Ovary (tissue), 9 donors: ENCODE data around the gene AFAP1. TPM values are rescaled to one million over a fixed set of nuclear protein-coding genes. Genes with fewer than 3 reads are reported as not detected.

Source experiments
- DNase-seq, 5 donors: peaks; one replicate each; pipeline ENCODE4 v3.0.0-alpha.2; 2019 to 2020
- H3K27ac ChIP-seq, 2 donors: fragments of 200-600 bp; one replicate each; pipeline versions ENCODE4 v1.5.1 to v1.8.0; 2019 to 2022
- H3K27me3 ChIP-seq: fragments of 200-600 bp; one replicate; pipeline ENCODE4 v1.8.0; 2022
- H3K36me3 ChIP-seq: fragments of 200-600 bp; sonication (generic); one replicate; pipeline ENCODE4 v1.5.1; 2019
- H3K4me1 ChIP-seq: one replicate; pipeline ENCODE4 v1.8.1; 2013; ENCODE audit warnings: mild to moderate bottlenecking, moderate library complexity; ENCODE audit not compliant: insufficient read depth
- H3K4me3 ChIP-seq: fragments of 200-600 bp; sonication (generic); one replicate; pipeline ENCODE4 v1.5.1; 2017
- H3K9me3 ChIP-seq, 2 donors: fragments of 200-600 bp in 1 of 2; sonication (generic) in 1 of 2; one replicate each; pipeline versions ENCODE4 v1.5.1 to v1.8.1; 2013 to 2019; ENCODE audit warnings: mild to moderate bottlenecking in 1 of 2, moderate library complexity in 1 of 2
- EP300 ChIP-seq: sonication (generic); formaldehyde crosslinking; IDR thresholded peaks from one replicate; pipeline ENCODE4 v1.6.1; 2017; ENCODE audit warnings: antibody characterized with exemption
- POLR2A ChIP-seq: fragments of 450-650 bp; IDR thresholded peaks from one replicate; pipeline ENCODE4 v1.6.1; 2017; ENCODE audit warnings: antibody characterized with exemption, mild to moderate bottlenecking, moderate library complexity
- WGBS, 3 donors: extraction: QIAGEN DNeasy Blood & Tissue Kit in 1 of 3; methylation state at CpG; one replicate each; pipeline versions ENCODE4 v1.1.5 to v1.1.7; 2013 to 2017; 5-methylcytosine and 5-hydroxymethylcytosine counted together
- intact Hi-C, 4 donors: fragments of 100-400 bp; cut with DNase I; formaldehyde crosslinking; loops; one replicate each; pipeline versions ENCODE4 v1.11.0 to v1.15.1; 2022 to 2023
- polyA plus RNA-seq, 2 donors: library from polyadenylated mRNA; stranded (reverse); fragments of 200-250 nt in 1 of 2; fragments of 350-450 nt in 1 of 2; fragmentation: Illumina TruSeq in 1 of 2; extraction: RNeasy Lipid Tissue Mini Kit (QIAGEN cat#74804) in 1 of 2; gene quantifications; one replicate each; pipeline ENCODE4 v1.2.3, GENCODE V29; 2013 to 2014
- total RNA-seq, 7 donors: library from RNA; depleted of rRNA in 2 of 7; stranded (reverse); fragments of >200 nt in 2 of 7; fragmentation: NEBNext Ultra II Directional in 3 of 7; extraction: Animal tissue kit (Norgen Biotek cat#: 25700) in 3 of 7; gene quantifications; one replicate each; pipeline versions ENCODE4 v1.1.0 to v1.2.4, GENCODE V29; 2016 to 2023
- TF ChIP-seq, protein P1 (sequence below), 3 donors: fragments of 450-650 bp in 2 of 3; fragments of 200-600 bp in 1 of 3; IDR thresholded peaks; one replicate each; pipeline versions ENCODE4 v1.5.1 to v1.8.0; 2016 to 2022; ENCODE audit warnings: antibody characterized with exemption in 3 of 3, mild to moderate bottlenecking in 1 of 3
- donor health status: DM: no; HTN: no; CAD: no; lungs with moderate emphysema.
- donor health status: DM: no; HTN: no; CAD: no.
- donor health status: Bipolar disorder and iron deficiency.
- donor health status: DM: yes; HTN: yes; CAD: no.
- donor health status: DM: no; HTN: no; CAD: no.
- donor health status: DM: yes; HTN: yes; CAD: no.

The AFAP1 gene
- total and polyA plus RNA-seq, 9 donors: 8.6 to 42.3 (median 23.0) TPM

DNA sequence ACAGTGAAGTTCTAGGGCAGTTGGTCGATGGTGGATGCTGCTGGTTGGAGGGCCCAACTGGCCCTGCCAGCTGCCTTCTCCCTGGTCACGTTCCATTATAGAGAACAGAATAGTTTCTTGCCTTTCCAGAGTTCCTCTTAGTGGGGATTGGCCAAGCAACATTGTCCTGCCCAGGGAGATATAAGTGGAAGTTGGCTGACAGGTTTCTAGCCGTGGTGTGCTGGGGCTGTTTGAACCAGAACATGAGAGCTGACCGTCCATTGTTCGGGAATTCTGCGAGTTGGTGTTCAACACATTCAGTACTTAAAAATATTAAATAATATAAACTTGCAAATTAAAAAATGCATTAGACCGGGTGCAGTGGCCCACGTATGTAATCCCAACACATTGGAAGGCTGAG is 3.5 kb upstream of the AFAP1 start:
- Histone ChIP-seq H3K27ac (no peak overlapping the region), H3K9me3 (no peaks in the 10 kb centered on the region), H3K36me3 (no peaks in the 10 kb centered on the region), H3K4me1 (no peaks in the 10 kb centered on the region), H3K27me3 (no peaks in the 10 kb centered on the region), H3K4me3 (no peak overlapping the region)
- no peak for DNase-seq
- intact Hi-C loops: no loop called here
- 93 to 95% (median 95%) methylated on average over 8 of the region's 8 CpGs for WGBS, 3 donors
- TF ChIP-seq EP300 (no peak), POLR2A (no peak)
- TF ChIP-seq, protein P1, sequence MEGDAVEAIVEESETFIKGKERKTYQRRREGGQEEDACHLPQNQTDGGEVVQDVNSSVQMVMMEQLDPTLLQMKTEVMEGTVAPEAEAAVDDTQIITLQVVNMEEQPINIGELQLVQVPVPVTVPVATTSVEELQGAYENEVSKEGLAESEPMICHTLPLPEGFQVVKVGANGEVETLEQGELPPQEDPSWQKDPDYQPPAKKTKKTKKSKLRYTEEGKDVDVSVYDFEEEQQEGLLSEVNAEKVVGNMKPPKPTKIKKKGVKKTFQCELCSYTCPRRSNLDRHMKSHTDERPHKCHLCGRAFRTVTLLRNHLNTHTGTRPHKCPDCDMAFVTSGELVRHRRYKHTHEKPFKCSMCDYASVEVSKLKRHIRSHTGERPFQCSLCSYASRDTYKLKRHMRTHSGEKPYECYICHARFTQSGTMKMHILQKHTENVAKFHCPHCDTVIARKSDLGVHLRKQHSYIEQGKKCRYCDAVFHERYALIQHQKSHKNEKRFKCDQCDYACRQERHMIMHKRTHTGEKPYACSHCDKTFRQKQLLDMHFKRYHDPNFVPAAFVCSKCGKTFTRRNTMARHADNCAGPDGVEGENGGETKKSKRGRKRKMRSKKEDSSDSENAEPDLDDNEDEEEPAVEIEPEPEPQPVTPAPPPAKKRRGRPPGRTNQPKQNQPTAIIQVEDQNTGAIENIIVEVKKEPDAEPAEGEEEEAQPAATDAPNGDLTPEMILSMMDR (IDR thresholded peaks at IDR 0.05): no peak

DNA sequence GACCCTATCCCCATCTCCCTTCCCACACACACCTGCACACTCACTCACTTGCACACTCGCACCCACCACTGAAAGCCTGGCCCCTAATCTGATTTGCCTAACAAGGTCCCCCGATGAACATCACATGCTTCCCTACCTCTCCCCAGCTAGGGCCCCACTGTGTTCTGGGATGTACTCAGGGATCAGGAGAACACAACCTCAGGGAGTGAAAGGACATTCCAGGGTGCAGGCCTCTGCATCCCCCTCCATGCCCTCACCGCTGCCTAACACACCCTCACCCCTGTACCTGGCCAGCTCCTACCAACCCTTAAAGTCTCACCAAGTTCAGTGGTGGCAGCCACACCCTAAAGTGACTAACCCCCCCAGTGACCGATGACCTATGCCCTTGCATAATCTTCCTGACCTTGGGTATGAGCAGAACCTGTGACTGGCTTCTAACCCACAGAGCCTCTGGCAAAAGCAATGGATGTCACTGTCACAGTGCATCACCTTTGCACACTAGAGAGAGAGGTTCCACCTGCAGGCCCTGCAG is 2.4 kb upstream of the AFAP1 start:
- H3K4me3 ChIP-seq: no peak overlapping the region
- no peaks in the 10 kb centered on the region for H3K9me3 ChIP-seq
- H3K27me3 ChIP-seq: no peaks in the 10 kb centered on the region
- DNase-seq: peak in 1 of 5 donors; percentile 26
- H3K36me3 ChIP-seq: no peaks in the 10 kb centered on the region
- H3K27ac ChIP-seq: no peak overlapping the region
- TF ChIP-seq POLR2A (no peak), EP300 (no peak)
- TF ChIP-seq, protein P1 (IDR thresholded peaks at IDR 0.05): no peak
- intact Hi-C loops: no loop called here
- WGBS, 3 donors: 94 to 95% (median 95%) methylated on average over 4 of the region's 4 CpGs
- H3K4me1 ChIP-seq: no peaks in the 10 kb centered on the region

DNA sequence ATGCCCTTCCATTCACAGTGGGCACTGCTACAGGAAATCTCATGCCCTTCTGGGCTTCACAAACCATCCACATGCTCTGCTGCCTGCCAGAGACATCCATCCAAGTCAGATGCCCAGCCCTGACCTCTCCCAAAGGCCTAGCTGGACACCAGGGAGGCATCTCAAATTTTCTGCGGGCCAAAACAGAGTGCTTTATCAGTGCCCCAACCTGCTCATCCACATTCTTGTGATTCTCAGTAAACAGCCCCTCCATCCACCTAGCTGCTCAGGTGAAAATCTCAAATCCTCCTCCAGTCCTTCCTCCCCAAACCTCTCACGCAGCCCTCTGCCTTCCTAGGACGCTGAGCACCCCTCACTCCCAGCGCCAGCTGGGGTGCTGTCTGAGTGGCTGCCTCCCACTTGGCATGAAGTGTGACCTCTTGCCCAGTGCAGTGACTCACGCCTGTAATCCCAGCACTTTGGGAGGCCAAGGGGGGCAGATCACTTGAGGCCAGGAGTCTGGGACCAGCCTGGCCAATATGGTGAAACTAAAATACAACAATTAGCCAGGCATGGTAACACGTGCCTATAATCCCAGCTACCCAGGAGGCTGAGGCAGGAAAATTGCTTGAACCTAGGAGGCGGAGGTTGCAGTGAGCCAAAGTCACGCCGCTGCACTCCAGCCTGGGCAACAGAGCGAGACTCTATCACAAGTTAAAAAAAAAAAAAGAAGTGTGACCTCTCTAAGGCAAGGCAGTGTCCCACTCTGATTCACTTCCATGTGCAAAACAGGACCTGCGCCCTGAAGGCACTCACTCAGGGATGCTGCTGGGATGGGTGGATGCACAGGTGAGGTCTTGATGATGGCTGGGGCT is 1.7 kb upstream of the AFAP1 start:
- H3K27ac ChIP-seq: no peak overlapping the region
- peak in 1 of 5 donors; percentile 38 for DNase-seq

DNA sequence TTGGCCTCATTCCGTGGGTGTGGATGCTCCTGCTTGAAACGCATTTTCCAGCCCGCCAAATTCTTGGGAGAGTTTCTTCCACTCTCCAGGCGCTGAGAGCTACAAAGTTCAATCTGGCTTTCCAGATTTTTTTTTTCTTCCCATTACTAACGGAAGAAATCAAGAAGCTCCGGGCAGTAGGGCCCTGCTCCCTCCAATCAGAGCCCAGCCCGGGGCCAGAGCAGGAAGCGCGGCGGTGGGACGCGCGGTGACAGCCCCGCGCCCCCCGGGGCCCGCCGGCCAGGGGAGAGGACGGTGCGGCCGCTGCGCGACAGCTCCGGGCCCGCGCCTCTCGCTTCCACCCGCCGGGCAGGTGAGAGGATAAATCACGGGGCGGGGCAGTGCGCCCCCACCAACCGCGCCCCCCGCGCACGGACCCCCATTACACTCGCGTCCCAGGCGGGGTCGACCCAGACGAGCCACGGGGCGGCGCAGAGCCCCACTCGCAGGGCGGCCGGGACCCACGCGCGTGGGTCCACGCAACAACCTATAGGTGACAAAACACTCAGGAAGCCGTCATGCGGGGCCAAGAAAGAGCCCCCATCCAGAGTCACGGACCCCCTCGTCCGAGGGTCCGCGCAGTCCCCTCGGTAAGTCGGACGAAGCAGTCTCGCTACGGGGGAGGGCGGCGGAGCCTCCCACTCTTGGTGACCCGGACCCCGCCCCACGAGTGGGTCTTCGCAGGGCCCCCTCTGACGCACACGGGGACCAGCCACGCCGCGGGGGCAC is 868 bp downstream of the AFAP1 start:
- intact Hi-C loops: loop anchor here in 1 of 4 donors (10.0 kb wide), 1 partner anchor 134 kb away; no protein-coding TSS in a partner anchor
- H3K27ac ChIP-seq: peak overlapping the region; percentile 55 to 58
- H3K4me1 ChIP-seq: peaks cover 1% of the 10 kb centered on the region
- peak; percentile 22 for TF ChIP-seq POLR2A
- TF ChIP-seq, protein P1 (IDR thresholded peaks at IDR 0.05): no peak
- peak; percentile 23 to 60 (median 47) for DNase-seq
- H3K27me3 ChIP-seq: no peaks in the 10 kb centered on the region
- WGBS, 3 donors: 0 to 2% (median 1%) methylated on average over 39 to 75 of the region's 75 CpGs
- no peaks in the 10 kb centered on the region for H3K36me3 ChIP-seq
- no peaks in the 10 kb centered on the region for H3K9me3 ChIP-seq
- peak overlapping the region; percentile 51 for H3K4me3 ChIP-seq

More for the DNA sequence above, 1.7 kb upstream of the AFAP1 start:
- TF ChIP-seq, protein P1 (IDR thresholded peaks at IDR 0.05): no peak
- TF ChIP-seq EP300 (no peak), POLR2A (no peak)
- Histone ChIP-seq H3K36me3 (no peaks in the 10 kb centered on the region), H3K4me3 (no peak overlapping the region), H3K27me3 (no peaks in the 10 kb centered on the region), H3K4me1 (no peaks in the 10 kb centered on the region), H3K9me3 (no peaks in the 10 kb centered on the region)
- intact Hi-C loops: no loop called here
- 78 to 88% (median 80%) methylated on average over 11 of the region's 11 CpGs for WGBS, 3 donors
